DOHH2 (cell line): Measurements from ENCODE around the gene ZMIZ1.

Experiments
- H3F3A ChIP-seq: fragments of 200-600 bp; sonication (generic), shearing (Covaris generic); 2 replicates; pipeline ENCODE4 v1.6.0; 2016; ENCODE audit warnings: antibody characterized with exemption, mild to moderate bottlenecking; ENCODE audit not compliant: control insufficient read depth, insufficient read depth
- H3K27ac ChIP-seq: fragments of 200-600 bp; sonication (generic); 2 replicates; pipeline ENCODE4 v1.5.1; 2014; ENCODE audit warnings: low read depth, mild to moderate bottlenecking, low read length, moderate library complexity
- H3K27me3 ChIP-seq: fragments of 200-600 bp; sonication (generic); 2 replicates; pipeline ENCODE4 v1.6.1; 2014; ENCODE audit warnings: mild to moderate bottlenecking, low read length, mixed read lengths; ENCODE audit not compliant: control insufficient read depth
- H3K36me3 ChIP-seq: fragments of 200-600 bp; sonication (generic); 2 replicates; pipeline ENCODE4 v1.6.1; 2014; ENCODE audit warnings: mild to moderate bottlenecking, low read length, moderate library complexity, mixed read lengths; ENCODE audit not compliant: control insufficient read depth
- H3K4me1 ChIP-seq: fragments of 200-600 bp; sonication (generic); 2 replicates; pipeline ENCODE4 v1.6.1; 2014; ENCODE audit warnings: mild to moderate bottlenecking, low read length, mixed read lengths; ENCODE audit not compliant: control insufficient read depth
- H3K4me2 ChIP-seq: fragments of 200-600 bp; sonication (generic); 2 replicates; pipeline ENCODE4 v1.6.0; 2014; ENCODE audit warnings: mild to moderate bottlenecking, low read length, moderate library complexity
- H3K4me3 ChIP-seq: fragments of 200-600 bp; sonication (generic); 2 replicates; pipeline ENCODE4 v1.5.1; 2014; ENCODE audit warnings: mild to moderate bottlenecking, low read length, mixed read lengths
- H3K79me2 ChIP-seq: fragments of 200-600 bp; sonication (generic); 2 replicates; pipeline ENCODE4 v1.6.1; 2014; ENCODE audit warnings: mild to moderate bottlenecking, low read length, mixed read lengths; ENCODE audit not compliant: control insufficient read depth
- H3K9me2 ChIP-seq: fragments of 200-600 bp; sonication (generic); replicated peaks from 2 replicates; pipeline ENCODE4 v1.6.1; 2014; ENCODE audit warnings: mild to moderate bottlenecking, low read length, mixed read lengths; ENCODE audit not compliant: control insufficient read depth
- H3K9me3 ChIP-seq: fragments of 200-600 bp; sonication (generic); 2 replicates; pipeline ENCODE4 v1.6.1; 2014; ENCODE audit warnings: antibody characterized with exemption, low read length, mixed read lengths; ENCODE audit not compliant: control insufficient read depth, insufficient read depth
- H4K20me1 ChIP-seq: fragments of 200-600 bp; sonication (generic); 2 replicates; pipeline ENCODE4 v1.6.0; 2014; ENCODE audit warnings: low read depth, mild to moderate bottlenecking, antibody characterized with exemption, low read length, moderate library complexity; ENCODE audit not compliant: control insufficient read depth, insufficient read depth
- CTCF ChIP-seq: fragments of 200-600 bp; sonication (generic); IDR thresholded peaks from one replicate; pipeline ENCODE4 v1.5.1; 2014; ENCODE audit warnings: antibody characterized with exemption, mild to moderate bottlenecking, low read depth, low read length; ENCODE audit not compliant: poor library complexity, severe bottlenecking
- EZH2phosphoT487 ChIP-seq: fragments of 200-600 bp; sonication (generic); IDR thresholded peaks from 2 replicates; pipeline ENCODE4 v1.6.1; 2017; ENCODE audit warnings: borderline replicate concordance, mild to moderate bottlenecking, antibody characterized with exemption, low read length, moderate library complexity, mixed read lengths

ZMIZ1 gene

GRCh38 chr10:79028451-79029010 is 40.2 kb upstream of the ZMIZ1 start:
- no peaks in the 10 kb centered on the region for H3K9me2 ChIP-seq
- H3F3A ChIP-seq, result no peaks in the 10 kb centered on the region
- H3K4me2 ChIP-seq, result no peak overlapping the region
- no peak overlapping the region for H3K4me3 ChIP-seq
- peaks cover 21% of the 10 kb centered on the region for H3K4me1 ChIP-seq
- no peaks in the 10 kb centered on the region for H3K9me3 ChIP-seq
- peaks cover 8% of the 10 kb centered on the region for H3K27me3 ChIP-seq
- H3K36me3 ChIP-seq, result no peaks in the 10 kb centered on the region
- H3K79me2 ChIP-seq, result no peaks in the 10 kb centered on the region
- H4K20me1 ChIP-seq, result no peaks in the 10 kb centered on the region
- TF ChIP-seq EZH2phosphoT487, result no peak
- TF ChIP-seq CTCF, result no peak
- H3K27ac ChIP-seq, result no peak overlapping the region

DNA sequence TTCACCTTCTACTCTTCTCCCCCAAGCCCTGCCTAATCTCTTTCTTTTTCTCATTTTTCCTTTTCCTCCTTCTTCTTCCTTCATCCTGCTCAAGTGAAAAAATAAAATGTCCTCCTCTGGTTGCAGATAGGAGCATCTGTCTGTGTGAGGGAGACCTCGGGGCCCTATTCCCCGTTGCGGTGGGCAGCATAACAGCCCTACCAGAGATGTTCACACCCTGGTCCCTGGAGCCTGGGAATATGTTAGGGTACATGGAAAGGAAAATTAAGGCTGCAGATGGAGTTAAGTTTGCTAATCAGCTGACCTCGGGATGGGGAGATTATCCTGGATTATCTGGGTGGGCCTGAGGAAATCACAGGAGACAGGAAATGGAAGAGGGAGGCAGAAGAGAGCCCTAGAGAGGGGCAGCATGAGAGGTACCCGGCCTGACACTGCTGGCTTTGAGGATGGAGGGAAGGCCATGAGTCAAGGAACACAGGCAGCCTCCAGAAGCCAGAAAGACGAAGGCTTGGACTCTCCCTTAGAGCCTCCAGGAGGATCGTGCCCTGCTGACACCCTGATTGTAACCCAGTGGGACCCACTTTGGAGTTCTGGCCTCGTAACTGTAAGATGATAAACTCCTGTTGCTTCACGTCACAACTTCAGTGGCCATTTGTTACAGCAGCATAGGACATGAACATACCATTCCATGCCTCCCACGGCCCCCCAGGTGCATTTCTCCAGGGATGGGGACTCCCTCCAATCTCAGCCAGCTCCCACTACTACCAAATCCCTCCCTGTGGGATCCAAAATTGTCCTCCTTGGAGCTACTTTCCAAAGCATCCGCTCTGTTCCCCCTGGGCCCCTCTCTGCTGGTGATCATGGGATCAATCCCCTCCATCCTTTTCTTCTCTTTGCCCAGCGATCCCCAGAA is 39.0 kb upstream of the ZMIZ1 start:
- H3K9me2 ChIP-seq, result no peaks in the 10 kb centered on the region
- H3K4me1 ChIP-seq, result peaks cover 10% of the 10 kb centered on the region
- H3K36me3 ChIP-seq, result no peaks in the 10 kb centered on the region
- no peaks in the 10 kb centered on the region for H3K9me3 ChIP-seq
- no peaks in the 10 kb centered on the region for H4K20me1 ChIP-seq
- no peaks in the 10 kb centered on the region for H3F3A ChIP-seq
- peaks cover 11% of the 10 kb centered on the region for H3K27me3 ChIP-seq
- no peaks in the 10 kb centered on the region for H3K79me2 ChIP-seq
- no peak overlapping the region for H3K4me3 ChIP-seq
- TF ChIP-seq EZH2phosphoT487 (no peak), CTCF (no peak)
- no peak overlapping the region for H3K4me2 ChIP-seq
- no peak overlapping the region for H3K27ac ChIP-seq

DNA sequence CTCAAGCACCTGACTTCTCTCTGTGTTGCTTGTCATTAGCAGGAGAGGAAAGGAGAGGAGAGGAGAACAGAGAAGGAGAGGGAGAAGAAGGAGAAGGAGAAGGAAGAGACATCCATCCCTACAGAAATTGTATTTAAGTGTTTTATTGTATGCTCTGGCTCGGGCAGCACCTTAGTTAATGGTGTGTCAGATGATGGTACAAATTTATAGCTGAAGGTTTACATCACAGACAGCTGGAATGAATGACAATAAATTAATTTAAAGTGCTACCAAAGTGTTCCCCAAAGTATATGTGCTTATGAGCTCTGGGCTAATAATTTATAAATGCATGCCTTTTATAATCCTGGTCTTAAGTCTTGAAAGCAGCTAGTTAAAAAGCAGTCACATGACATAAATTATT is 38.1 kb upstream of the ZMIZ1 start:
- H3K4me2 ChIP-seq, result no peak overlapping the region
- no peaks in the 10 kb centered on the region for H3K9me2 ChIP-seq
- no peak overlapping the region for H3K4me3 ChIP-seq
- no peak overlapping the region for H3K27ac ChIP-seq
- no peaks in the 10 kb centered on the region for H3K79me2 ChIP-seq
- H4K20me1 ChIP-seq, result no peaks in the 10 kb centered on the region
- H3K36me3 ChIP-seq, result no peaks in the 10 kb centered on the region
- no peaks in the 10 kb centered on the region for H3K9me3 ChIP-seq
- peaks cover 10% of the 10 kb centered on the region for H3K4me1 ChIP-seq
- peaks cover 18% of the 10 kb centered on the region for H3K27me3 ChIP-seq
- no peak for TF ChIP-seq EZH2phosphoT487
- no peak for TF ChIP-seq CTCF
- no peaks in the 10 kb centered on the region for H3F3A ChIP-seq
